Stimulated activated CD4-positive, alpha-beta T cell treated with anti-CD3 and anti-CD28 coated beads, TNF-alpha, amount 100 ng/mL, for 48 hours (primary cell): ENCODE measurements around the gene CMIP.

ENCODE experiments used
- DNase-seq, 3 donors: peaks; one replicate each; pipeline ENCODE4 v3.0.0-alpha.2; 2020; ENCODE audit warnings: low read depth in 3 of 3

The CMIP gene

GRCh38 chr16:81701296-81701970 lies 256.8 kb downstream of the CMIP start:
- DNase-seq, result no peak

GRCh38 chr16:81702506-81702905 lies 257.9 kb downstream of the CMIP start:
- DNase-seq, result no peak

- DNase-seq, result no peak
These were observed 258.9 kb downstream of the CMIP start for GRCh38 chr16:81703177-81704155.

- DNase-seq, result no peak
These were observed 260.7 kb downstream of the CMIP start for GRCh38 chr16:81705261-81705660.

- DNase-seq, result no peak
These were observed 262.0 kb downstream of the CMIP start for GRCh38 chr16:81706327-81707295.

GRCh38 chr16:81707411-81708265 lies 263.0 kb downstream of the CMIP start:
- no peak for DNase-seq

- no peak for DNase-seq
These were observed 263.8 kb downstream of the CMIP start for GRCh38 chr16:81708266-81709015.

GRCh38 chr16:81709016-81709900 lies 264.6 kb downstream of the CMIP start:
- no peak for DNase-seq

- no peak for DNase-seq
These were observed 265.4 kb downstream of the CMIP start for GRCh38 chr16:81710044-81710443.

- no peak for DNase-seq
These were observed 266.0 kb downstream of the CMIP start for GRCh38 chr16:81710596-81710995.

GRCh38 chr16:81711657-81712319 lies 267.2 kb downstream of the CMIP start:
- DNase-seq, result no peak

GRCh38 chr16:81712681-81713080 lies 268.1 kb downstream of the CMIP start:
- no peak for DNase-seq

GRCh38 chr16:81713295-81713772 lies 268.7 kb downstream of the CMIP start:
- no peak for DNase-seq

GRCh38 chr16:81713796-81714195 lies 269.2 kb downstream of the CMIP start:
- DNase-seq, result no peak

- no peak for DNase-seq
These were observed 270.0 kb downstream of the CMIP start for GRCh38 chr16:81714583-81714982.

- DNase-seq, result no peak
These were observed 271.0 kb downstream of the CMIP start for GRCh38 chr16:81715358-81716196.

GRCh38 chr16:81716478-81717225 lies 272.0 kb downstream of the CMIP start:
- DNase-seq, result peak in 1 of 3 donors; percentile 39
